SU-DHL-6 (cell line): ENCODE results near the gene KAZN.

Source experiments
- CTCF ChIP-seq: fragments of 200-600 bp; sonication (generic); IDR thresholded peaks from one replicate; pipeline ENCODE4 v1.5.1; 2017; ENCODE audit warnings: antibody characterized with exemption, mild to moderate bottlenecking, low read length, moderate library complexity; ENCODE audit not compliant: insufficient read depth, poor library complexity, severe bottlenecking
- EZH2phosphoT487 ChIP-seq: fragments of 200-600 bp; sonication (generic), shearing (Covaris generic); conservative IDR thresholded peaks from 2 replicates; pipeline ENCODE4 v1.6.1; 2018; ENCODE audit warnings: mild to moderate bottlenecking, antibody characterized with exemption, low read length, moderate library complexity, mixed read lengths

- TF ChIP-seq CTCF: no peak
- no peak for TF ChIP-seq EZH2phosphoT487
These were observed 495.6 kb downstream of the KAZN start for GRCh38 chr1:15094056-15094455.
